Inflammatory macrophage treated with lipopolysaccharide for 4 hours (primary cell): ENCODE measurements around the gene RERE.

Experiments
- DNase-seq: peaks from one replicate; pipeline ENCODE4 v3.0.0-alpha.2; 2020

The RERE gene

GRCh38 chr1:8497210-8497819 lies 320.1 kb downstream of the RERE start:
- DNase-seq: peak; percentile 88

DNA sequence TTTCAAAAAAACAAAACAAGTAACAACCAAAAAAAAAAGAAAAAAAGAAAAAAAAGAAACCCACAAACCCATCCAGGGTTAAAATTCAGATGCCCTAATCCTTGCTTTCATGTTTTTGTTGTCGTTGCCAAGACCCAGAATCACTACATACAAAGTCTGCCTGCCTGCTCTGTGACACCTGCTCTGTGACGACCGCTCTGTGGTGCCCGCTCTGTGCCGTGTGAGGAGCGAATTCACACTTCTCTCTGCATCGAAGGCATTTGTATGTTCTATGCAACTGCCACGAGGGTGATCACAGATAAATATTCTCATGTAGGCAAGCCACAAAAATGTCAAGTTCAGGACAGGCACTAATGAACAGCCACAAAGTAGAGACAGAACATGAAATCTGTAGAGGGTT lies 321.0 kb downstream of the RERE start:
- no peak for DNase-seq

DNA sequence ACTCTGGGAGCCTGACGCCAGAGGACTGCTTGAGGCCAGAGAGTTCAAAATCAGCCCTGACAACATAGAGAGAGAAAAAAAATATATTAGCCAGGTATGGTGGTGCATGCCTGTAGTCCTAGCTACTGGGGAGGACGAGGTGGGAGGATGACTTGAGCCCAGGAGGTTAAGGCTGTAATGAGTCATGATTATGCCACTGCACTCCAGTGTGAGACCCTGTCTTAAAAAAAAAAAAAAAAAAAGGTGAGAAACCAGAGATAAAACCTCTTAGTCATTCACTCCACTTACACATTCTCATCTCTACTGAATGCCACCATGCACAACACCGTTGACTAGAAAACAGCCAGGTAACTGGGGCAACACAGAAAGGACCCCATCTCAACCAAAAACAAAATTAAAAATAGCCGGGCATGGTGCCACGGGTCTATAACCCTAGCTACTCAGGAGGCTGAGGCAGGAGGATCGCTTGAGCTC lies 321.5 kb downstream of the RERE start:
- DNase-seq: no peak

- no peak for DNase-seq
These were observed 322.8 kb downstream of the RERE start for GRCh38 chr1:8494681-8495080.

DNA sequence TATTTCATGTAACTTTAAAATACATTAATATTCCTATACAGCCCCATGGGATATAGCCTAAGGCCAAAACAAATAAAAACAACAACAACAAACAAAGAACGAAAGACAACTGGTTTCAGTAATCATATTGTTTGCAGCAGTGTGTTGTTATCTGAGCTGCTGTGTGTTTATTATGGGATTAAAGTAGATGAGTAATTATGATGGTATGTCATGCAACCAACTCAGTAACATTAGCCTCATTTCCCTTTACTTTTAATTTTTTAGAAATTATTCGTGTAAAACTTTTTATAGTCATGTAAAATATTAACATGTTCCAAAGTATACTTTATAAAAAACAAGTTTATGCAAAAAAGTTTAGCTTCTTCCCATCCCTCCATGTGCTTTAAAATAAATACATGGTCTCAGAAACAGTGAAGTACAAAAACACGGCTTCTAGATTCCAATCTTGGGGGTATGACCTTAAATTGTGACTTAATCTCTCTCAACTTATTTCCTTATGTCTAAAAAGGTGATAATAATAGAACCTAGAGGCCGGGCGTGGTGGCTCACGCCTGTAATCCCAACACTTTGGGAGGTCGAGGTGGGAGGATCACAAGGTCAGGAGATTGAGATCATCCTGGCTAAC lies 323.4 kb downstream of the RERE start:
- no peak for DNase-seq

DNA sequence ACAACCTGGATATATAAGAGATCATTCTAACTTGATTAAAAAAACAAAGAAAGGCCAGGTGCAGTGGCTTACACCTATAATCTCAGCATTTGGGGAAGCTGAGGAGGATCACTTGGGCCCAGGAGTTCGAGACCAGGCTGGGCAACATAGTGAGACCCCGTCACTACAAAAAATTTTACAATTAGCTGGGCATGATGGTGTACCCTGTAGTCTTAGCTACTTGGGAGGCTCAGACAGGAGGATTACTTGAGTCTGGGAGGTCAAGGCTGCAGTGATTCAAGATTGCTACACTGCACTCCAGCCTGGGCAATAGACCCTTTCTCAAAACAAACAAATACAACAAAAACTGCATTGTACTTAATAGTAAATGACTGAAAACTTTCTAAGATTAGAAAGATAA lies 330.2 kb downstream of the RERE start:
- DNase-seq: no peak

GRCh38 chr1:8486047-8486446 lies 331.4 kb downstream of the RERE start:
- no peak for DNase-seq

DNA sequence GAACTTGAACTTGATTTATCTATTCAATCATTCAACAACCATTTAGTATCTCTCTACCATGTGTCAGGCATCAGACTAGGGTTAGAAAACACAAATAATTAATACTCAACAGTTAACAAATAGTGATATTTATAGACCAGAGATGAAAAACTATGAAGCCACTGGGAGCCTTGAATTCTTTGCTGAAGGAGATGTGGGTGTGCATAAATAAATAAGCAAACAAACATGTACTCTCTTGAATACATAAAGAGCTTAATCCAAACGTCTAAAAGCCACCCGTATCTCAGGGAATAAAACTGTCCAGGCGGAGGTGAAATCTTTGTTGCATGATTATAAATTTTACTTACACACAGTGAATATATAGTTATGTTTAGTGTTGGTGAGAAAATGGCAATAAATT lies 333.9 kb downstream of the RERE start:
- no peak for DNase-seq

- no peak for DNase-seq
These were observed 334.5 kb downstream of the RERE start for GRCh38 chr1:8482979-8483381.

DNA sequence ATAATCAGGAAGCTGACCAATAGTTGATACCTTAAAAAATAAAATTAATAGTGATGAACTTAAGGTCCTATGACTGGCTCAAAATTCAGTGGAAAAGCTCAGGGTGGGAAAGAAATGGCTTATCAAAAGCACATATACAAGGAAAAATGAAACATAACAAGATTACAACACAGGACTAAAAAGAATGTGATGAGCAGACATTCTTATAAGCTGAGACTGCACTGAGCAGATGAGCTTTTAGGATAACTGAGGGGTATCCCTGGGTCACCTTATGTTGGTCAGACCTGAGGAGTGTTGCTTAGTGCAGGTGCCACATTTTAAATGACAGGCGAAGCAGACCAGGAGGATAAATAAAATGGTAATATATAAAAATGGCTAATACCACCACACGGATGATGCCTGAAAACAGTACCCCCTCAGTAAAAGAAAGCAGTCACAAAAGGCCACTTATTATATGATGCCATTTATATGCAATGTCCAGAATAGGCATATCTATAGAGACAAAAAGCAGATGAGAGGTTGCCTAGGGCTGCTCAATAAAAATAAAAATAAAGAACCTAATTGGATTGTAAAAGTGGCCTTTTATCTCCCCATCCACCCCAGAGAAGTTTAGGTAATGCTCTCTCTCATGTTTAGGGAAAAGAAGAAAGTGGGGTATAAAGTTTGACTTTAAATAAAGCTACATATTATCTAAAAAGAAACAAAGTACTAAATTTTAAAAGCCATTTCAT lies 335.6 kb downstream of the RERE start:
- no peak for DNase-seq

- DNase-seq: no peak
These were observed 338.9 kb downstream of the RERE start for GRCh38 chr1:8478566-8478965.

DNA sequence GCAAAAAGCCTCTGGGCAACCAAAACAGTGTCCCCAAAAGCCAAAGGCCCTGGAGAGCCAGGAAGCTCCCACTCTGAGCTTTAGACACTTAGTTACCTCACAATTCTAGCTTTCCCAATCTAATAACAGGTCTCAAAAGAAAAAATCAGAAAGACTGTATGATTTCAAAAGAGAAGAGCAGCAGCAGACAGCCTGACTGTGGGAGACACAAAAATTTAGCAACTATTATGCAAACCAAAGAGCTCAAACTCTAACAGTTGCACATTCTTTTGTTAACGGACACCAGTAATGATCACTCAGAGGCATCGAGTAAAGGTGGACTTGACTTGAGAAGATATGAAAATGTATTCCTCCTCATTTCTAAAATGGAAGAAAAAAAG lies 339.5 kb downstream of the RERE start:
- peak; percentile 17 for DNase-seq

DNA sequence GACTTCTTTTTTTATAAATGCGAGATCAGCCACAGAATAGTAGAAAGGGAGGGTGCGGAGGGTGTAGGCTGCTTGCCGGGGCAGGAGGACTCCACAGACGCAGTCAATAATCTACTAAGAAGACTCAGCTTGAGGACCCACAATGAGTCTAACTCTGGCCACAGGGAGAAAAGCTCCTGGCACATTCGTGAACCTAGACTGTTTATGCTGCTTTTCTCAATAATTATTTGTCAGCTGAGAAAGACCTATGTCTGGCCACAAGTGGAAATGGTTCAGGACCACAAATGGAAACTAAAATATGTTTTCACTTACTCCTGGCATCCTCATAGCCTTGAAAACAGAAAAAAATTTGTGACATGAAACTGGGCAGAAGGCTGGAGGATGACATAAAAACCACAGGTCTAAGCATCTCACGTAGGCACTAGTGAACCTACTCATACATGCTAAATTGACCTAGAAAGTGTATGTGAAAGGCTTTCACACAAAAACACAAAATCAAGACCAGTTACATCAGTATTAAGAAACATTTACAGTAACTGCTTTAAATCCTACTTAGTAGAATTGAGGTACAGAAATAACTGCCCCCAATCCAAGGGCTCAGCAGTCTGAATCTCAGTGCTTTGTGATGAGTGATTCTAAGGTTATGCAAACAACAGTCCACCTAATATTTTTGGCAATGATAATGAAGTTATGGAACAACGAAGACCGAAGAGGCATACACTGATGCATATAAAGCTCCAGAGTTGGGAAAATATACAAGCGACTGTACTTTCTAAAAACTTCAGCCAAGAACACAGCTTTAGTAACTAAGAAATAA lies 340.1 kb downstream of the RERE start:
- no peak for DNase-seq

DNA sequence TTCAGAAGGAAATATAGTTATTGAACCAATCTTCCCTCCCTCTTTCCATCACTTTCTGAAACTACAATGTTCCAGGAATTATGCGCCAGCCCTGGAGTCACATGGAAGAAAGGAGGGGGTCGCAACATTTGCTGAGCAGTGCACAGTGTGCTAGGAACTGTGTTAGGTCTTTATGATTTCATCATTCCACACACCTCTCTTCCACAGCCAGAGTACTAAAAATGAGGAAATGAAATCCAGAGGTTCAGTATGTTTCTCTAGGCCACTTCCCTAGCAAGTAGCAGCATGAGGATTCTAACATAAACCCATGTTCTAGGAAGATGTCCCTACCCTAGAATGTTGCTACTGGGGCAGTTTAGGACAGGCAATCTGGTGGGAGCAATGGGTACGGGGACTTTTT lies 341.4 kb downstream of the RERE start:
- peak; percentile 65 for DNase-seq

- DNase-seq: no peak
These were observed 343.1 kb downstream of the RERE start for GRCh38 chr1:8474369-8474768.

DNA sequence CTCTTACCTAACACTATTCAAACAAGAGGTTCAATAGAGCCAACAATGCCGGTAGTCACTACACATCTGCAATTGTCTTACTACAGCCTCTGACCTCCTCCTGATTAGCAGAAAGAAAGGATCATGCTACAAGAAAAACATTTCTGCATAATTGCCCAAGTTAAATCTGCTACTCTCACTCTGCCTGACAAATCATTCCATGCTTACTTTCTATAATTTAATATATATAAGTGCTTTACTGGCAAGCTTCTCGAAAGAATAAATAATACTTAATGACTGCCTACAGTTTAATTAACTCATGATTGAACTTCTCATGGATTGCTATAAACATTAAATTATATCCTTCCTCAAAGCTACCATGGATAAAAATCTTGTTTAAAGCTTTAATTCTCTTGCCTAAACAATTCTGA lies 343.5 kb downstream of the RERE start:
- no peak for DNase-seq

GRCh38 chr1:8473121-8473875 lies 344.1 kb downstream of the RERE start:
- DNase-seq: no peak

GRCh38 chr1:8472668-8473067 lies 344.8 kb downstream of the RERE start:
- no peak for DNase-seq

DNA sequence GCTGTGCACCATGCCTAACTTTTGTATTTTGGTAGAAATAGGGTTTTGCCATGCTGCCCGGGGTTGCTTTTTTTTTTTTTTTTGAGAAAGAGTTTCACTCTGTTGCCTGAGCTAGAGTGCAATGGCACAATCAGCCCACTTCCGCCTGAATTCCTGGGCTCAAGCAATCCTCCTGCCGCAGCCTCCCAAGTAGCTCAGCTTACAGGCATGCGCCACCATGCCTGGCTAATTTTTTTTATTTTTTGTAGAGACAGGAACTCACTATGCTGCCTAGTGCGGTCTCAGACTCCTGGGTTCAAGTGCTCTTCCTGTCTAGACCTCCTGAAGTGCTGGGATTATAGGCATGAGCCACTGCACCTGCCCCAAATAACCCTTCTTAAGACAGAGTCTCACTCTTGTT lies 346.0 kb downstream of the RERE start:
- DNase-seq: no peak

DNA sequence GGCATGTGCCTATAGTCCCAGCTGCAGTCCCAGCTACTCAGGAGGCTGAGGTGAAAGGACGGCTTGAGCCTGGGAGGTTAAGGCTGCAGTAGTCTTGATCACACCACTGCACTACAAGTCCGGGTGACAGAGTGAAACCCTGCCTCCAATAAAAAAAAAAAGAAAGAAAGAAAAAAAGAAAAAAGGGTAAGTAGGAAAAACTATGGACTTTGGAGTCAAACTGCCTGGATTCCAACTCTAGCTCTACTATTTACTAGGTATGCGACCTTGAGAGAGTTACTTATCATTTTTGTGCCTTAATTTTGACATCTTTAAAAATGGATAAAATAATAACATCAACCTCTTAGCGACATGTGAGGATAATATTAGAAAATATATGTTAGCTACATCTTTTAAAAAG lies 348.7 kb downstream of the RERE start:
- DNase-seq: no peak

GRCh38 chr1:8467308-8467707 lies 350.1 kb downstream of the RERE start:
- no peak for DNase-seq

DNA sequence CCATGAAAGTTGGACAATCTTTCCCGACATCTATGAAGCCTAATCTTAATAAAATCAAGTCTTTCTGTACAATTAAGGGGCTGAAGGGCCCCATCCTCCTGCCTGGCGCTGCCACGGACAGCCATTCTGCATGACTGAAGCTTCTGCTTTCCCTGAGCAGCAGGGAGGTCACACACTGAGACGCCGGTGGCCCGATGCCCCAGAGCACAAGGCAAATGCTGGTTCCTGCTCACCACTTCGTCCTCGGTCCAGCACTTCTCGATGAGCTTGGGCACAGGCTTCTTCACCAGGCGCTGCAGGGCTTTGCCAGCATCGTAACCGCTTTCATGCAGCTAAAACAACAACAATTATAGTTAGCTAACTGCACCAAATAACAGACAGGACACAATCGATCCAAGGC lies 351.7 kb downstream of the RERE start:
- DNase-seq: no peak

GRCh38 chr1:8465013-8465412 lies 352.4 kb downstream of the RERE start:
- no peak for DNase-seq
